Activated T-cell treated with anti-CD3 and anti-CD28 coated beads, Interleukin-2, amount 50 U/mL, for 48 hours (primary cell): ENCODE results near the gene CHD9.
A peak's percentile ranks its signal among the peaks of the same experiment; 100 is the strongest.
"Not testable (repeated sequence)": the region's sequence is repeated elsewhere in the genome, so short reads cannot be mapped to it uniquely, and the experiment has no call there.

Experiments
- DNase-seq, 2 experiments: peaks; one replicate each; pipeline ENCODE4 v3.0.0-alpha.2; 2020

The CHD9 gene, protein sequence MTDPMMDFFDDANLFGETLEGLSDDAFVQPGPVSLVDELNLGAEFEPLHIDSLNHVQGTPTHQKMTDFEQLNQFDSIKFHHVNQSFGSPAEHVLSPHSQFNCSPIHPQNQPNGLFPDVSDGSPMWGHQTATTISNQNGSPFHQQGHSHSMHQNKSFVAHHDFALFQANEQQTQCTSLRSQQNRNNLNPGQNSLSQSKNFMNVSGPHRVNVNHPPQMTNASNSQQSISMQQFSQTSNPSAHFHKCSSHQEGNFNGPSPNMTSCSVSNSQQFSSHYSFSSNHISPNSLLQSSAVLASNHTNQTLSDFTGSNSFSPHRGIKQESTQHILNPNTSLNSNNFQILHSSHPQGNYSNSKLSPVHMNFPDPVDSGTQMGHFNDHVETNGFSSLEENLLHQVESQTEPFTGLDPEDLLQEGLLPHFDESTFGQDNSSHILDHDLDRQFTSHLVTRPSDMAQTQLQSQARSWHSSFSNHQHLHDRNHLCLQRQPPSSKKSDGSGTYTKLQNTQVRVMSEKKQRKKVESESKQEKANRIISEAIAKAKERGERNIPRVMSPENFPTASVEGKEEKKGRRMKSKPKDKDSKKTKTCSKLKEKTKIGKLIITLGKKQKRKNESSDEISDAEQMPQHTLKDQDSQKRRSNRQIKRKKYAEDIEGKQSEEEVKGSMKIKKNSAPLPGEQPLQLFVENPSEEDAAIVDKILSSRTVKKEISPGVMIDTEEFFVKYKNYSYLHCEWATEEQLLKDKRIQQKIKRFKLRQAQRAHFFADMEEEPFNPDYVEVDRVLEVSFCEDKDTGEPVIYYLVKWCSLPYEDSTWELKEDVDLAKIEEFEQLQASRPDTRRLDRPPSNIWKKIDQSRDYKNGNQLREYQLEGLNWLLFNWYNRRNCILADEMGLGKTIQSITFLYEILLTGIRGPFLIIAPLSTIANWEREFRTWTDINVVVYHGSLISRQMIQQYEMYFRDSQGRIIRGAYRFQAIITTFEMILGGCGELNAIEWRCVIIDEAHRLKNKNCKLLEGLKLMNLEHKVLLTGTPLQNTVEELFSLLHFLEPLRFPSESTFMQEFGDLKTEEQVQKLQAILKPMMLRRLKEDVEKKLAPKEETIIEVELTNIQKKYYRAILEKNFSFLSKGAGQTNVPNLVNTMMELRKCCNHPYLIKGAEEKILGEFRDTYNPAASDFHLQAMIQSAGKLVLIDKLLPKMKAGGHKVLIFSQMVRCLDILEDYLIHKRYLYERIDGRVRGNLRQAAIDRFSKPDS (N-terminal part only)

GRCh38 chr16:53054670-53055485 lies at the start of gene CHD9:
CHD9 (plus strand) TSS chr16:53054991; CDS start chr16:53156090, 101,099 bp downstream.
- peak; percentile 81 to 86 for DNase-seq

GRCh38 chr16:53007095-53007494 lies 47.7 kb upstream of the CHD9 start:
- no peak for DNase-seq

DNA sequence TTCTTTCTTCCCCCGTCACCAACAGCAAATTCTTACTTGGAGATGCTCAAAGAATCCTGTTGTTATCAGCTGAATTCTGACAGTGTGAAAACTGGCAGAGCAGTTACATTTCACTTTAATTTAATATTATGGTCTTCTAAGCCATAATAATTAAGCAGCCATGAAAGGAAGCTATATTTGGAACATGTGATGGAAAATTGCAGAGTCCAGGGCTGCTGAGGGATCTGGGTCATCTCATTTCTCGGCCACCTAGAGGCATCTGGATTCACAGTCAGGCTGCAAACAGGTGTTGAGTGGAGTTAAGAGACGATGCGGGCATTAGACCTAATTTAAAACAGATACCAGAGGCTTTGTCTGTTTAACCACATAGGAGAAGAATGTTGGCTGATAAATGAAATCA lies 40.5 kb upstream of the CHD9 start:
- no peak for DNase-seq

DNA sequence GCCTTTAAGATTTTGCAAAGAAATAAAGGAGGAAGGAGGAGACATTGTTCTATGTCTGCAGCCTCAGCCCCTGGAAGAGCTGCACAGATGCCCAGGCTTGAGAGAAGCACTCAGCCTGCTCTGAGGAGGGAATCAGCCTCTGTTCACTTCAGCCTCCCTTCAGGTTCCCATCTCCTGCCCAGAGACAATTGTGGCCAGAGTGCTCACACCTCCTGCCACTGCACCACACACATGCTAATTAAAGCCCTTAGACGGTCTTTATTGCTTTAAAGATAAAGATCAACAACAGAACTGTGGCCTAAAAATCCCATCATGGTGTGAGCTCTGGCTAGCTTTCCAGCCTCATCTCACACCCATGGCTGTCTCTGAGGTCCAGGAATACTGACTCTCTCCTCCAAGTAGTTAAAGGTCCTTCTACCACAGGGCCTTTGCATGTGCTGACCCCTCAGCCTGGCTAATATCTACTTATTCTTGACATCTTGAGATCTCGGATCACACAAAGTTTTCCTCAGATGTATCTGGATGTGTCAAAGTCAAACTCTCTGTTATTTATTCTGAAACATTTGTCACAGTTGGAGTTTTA lies 35.9 kb upstream of the CHD9 start:
- DNase-seq, result no peak

DNA sequence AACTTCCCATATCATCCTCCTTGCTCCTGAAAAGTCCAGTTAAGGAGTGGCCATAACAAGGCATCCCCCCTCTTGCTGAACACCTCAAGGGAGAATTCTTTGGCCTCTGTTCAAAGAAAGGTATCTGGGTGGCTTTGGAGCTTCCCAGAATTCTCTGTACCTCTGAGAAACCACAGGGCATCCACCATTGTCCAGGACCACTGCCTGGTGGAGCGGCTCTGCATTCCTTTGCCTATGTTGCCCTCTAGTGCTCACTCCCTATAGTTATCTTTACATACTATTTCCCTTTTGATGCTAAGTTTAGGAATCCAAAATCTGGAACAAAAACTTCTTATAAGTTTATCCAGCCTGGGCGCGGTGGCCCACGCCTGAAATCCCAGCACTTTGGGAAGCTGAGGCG lies 32.4 kb upstream of the CHD9 start:
- peak; percentile 18 to 21 for DNase-seq

- DNase-seq, result no peak
These were observed 30.7 kb upstream of the CHD9 start for GRCh38 chr16:53024045-53024444.

- no peak for DNase-seq
These were observed 24.8 kb upstream of the CHD9 start for GRCh38 chr16:53029971-53030370.

DNA sequence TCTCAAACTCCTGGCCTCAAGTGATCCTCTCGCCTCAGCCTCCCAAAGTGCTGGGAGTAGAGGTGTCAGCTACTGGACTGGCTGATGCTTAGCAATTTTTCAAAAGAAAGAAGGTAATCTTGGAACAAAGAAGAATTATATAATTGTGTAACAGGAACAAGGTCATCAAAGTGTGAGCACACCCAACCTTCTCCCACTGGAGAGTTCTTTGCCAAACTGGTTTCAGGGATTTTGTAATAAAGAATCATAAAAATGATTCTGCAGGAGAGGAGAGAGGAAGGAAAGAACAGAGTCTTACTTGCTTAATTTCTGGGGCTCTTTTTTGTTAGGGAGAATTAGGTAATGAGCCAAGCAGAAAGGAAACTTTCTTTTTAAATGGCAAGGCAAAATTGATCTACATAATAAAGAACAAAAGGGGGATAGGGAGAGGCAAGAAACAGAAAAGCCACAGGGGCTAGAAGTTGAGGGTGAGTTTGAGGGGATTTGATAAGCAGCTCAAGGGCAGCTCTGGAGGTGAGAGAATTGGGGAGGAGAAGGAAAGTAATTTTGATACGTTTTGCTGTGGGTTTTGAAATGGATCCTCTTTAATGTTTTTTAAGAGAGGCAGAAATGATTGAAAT lies 23.4 kb upstream of the CHD9 start:
- DNase-seq, result no peak

DNA sequence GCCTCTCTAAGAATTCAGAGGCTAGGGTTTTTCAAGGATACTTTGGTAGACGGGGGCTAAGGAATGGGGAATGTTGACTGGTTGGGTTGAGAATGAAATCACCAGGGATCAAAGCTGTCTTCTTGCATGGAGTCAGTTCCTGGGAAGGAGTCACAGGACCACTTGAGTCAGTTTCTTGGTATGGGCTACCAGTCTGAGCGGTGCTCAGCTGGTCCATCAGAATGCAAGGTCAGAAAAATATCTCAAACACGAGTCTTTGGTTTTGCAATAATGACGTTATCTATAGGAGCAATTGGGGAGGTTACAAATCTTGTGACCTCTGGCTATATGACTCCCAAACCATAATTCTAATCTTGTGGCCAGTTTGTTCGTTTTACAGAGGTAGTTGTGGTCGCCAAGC lies 20.5 kb upstream of the CHD9 start:
- DNase-seq, result no peak

DNA sequence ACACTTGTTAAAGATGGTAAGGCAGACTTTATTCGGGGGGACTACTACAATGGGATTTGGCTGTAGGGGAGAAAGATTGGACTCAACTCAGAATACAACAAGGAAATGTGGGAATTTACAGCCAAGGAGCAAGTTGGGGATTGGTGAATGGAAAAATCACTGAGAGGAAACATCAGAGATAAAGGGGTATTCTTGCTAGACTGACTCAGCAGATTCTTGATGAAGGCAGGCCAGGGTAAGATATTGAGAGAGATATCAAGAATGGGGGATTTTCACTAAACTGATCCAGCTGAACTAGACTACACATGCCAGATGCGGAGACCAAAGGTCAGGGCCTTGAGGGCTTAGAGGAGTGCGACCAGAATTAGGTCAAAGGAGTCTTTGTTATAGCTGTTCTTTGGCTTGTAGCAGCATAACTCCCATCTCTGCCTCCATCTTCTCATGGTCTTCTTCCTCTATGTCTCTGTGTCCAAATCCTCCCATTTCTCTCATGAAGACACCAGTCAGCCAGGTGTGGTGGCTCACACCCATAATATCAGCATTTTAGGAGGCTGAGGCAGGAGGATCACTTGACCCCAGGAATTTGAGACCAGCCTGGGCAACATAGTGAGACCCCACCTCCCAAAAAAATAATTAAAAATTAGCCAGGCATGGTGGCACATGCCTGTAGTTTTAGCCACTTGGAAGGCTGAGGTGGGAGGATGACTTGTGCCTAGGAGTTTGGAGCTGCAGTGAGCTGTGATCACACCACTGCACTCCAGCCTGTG lies 19.4 kb upstream of the CHD9 start:
- no peak for DNase-seq

GRCh38 chr16:53036066-53036465 lies 18.7 kb upstream of the CHD9 start:
- no peak for DNase-seq

GRCh38 chr16:53036711-53037110 lies 18.1 kb upstream of the CHD9 start:
- DNase-seq, result not testable (repeated sequence)

- DNase-seq, result no peak
These were observed 14.0 kb upstream of the CHD9 start for GRCh38 chr16:53040788-53041187.

- DNase-seq, result no peak
These were observed 13.3 kb upstream of the CHD9 start for GRCh38 chr16:53041320-53042051.

GRCh38 chr16:53042235-53042701 lies 12.5 kb upstream of the CHD9 start:
- DNase-seq, result no peak

DNA sequence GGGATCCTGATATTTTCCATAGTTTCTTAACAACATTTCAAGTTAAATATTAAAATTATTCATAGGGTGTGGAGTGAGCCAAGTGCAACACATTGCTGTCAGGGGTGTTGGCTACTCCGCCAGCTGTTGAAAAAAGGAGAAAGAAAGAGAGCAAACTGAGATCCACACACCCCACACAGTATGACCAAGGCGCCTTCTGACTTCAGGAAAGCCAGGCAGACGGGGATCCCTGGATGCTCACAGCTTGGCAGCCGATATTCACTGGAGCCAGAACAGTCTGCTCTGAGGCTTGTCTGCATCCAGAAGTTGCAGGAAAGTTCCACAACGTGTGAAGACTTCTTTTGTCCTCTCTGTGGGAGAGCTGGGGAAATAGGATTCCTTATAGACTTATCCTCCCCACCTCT lies 11.4 kb upstream of the CHD9 start:
- DNase-seq, result no peak

GRCh38 chr16:53043986-53044601 lies 10.7 kb upstream of the CHD9 start:
- DNase-seq, result no peak

- DNase-seq, result no peak
These were observed 9.2 kb upstream of the CHD9 start for GRCh38 chr16:53045341-53046220.
